HepG2 (cell line): ENCODE results near the gene ARID3C. TPM values are rescaled to one million over a fixed set of nuclear protein-coding genes. Genes with fewer than 3 reads are reported as not detected.

Experiments used
- AKAP8 ChIP-seq: sonication (generic); formaldehyde crosslinking; IDR thresholded peaks from 2 replicates; pipeline ENCODE4 v1.5.1; 2020; ENCODE audit warnings: mild to moderate bottlenecking, missing genetic modification reagents
- ARNTL ChIP-seq: sonication (generic); formaldehyde crosslinking; IDR thresholded peaks from 2 replicates; pipeline ENCODE4 v1.4.0; 2020; ENCODE audit warnings: mild to moderate bottlenecking, missing genetic modification reagents
- ATF6 ChIP-seq: sonication (generic); formaldehyde crosslinking; conservative IDR thresholded peaks from 2 replicates; pipeline ENCODE4 v1.4.0; 2020; ENCODE audit warnings: missing genetic modification reagents
- ATM ChIP-seq: fragments of 450-650 bp; IDR thresholded peaks from 2 replicates; pipeline ENCODE4 v1.7.1; 2017; ENCODE audit warnings: mild to moderate bottlenecking, borderline replicate concordance
- BRF2 ChIP-seq: sonication (generic); formaldehyde crosslinking; IDR thresholded peaks from 2 replicates; pipeline ENCODE4 v1.8.1; 2022; ENCODE audit warnings: mild to moderate bottlenecking, missing genetic modification reagents
- CBX1 ChIP-seq: IDR thresholded peaks from one replicate; pipeline ENCODE4 v1.6.1; 2016; ENCODE audit warnings: antibody characterized with exemption, low read depth
- CEBPZ ChIP-seq: IDR thresholded peaks from 2 replicates; pipeline ENCODE4 v1.6.1; 2012; ENCODE audit warnings: low read length, improper control_type of control experiment
- CENPT ChIP-seq: sonication (generic); formaldehyde crosslinking; IDR thresholded peaks from 2 replicates; pipeline ENCODE4 v1.8.0; 2022; ENCODE audit warnings: low read depth, mild to moderate bottlenecking, moderate library complexity, missing genetic modification reagents
- NFATC3 ChIP-seq: sonication (generic); formaldehyde crosslinking; IDR thresholded peaks from 2 replicates; pipeline ENCODE4 v1.5.1; 2020; ENCODE audit warnings: mild to moderate bottlenecking, missing genetic modification reagents
- NPAS2 ChIP-seq: sonication (generic); formaldehyde crosslinking; IDR thresholded peaks from 2 replicates; pipeline ENCODE4 v1.8.0; 2022; ENCODE audit warnings: mild to moderate bottlenecking, missing genetic modification reagents, borderline replicate concordance
- SPEN ChIP-seq: sonication (generic); formaldehyde crosslinking; IDR thresholded peaks from 2 replicates; pipeline ENCODE4 v1.5.1; 2020; ENCODE audit warnings: low read depth, mild to moderate bottlenecking, missing genetic modification reagents
- TRIM24 ChIP-seq: sonication (generic); formaldehyde crosslinking; IDR thresholded peaks from 2 replicates; pipeline ENCODE4 v1.8.0; 2022; ENCODE audit warnings: mild to moderate bottlenecking, missing genetic modification reagents
- ZNF160 ChIP-seq: sonication (generic); formaldehyde crosslinking; IDR thresholded peaks from 2 replicates; pipeline ENCODE4 v1.8.0; 2022; ENCODE audit warnings: mild to moderate bottlenecking, inconsistent platforms, missing genetic modification reagents
- ZNF263 ChIP-seq: sonication (generic); formaldehyde crosslinking; IDR thresholded peaks from 2 replicates; pipeline ENCODE4 v1.4.0; 2020; ENCODE audit warnings: missing genetic modification reagents
- ZNF414 ChIP-seq: sonication (generic); formaldehyde crosslinking; IDR thresholded peaks from 2 replicates; pipeline ENCODE4 v1.5.0; 2020; ENCODE audit warnings: missing genetic modification reagents
- ZNF431 ChIP-seq: sonication (generic); formaldehyde crosslinking; IDR thresholded peaks from 2 replicates; pipeline ENCODE4 v1.9.0; 2022; ENCODE audit warnings: missing genetic modification reagents, low read depth, mild to moderate bottlenecking, borderline replicate concordance
- ZNF674 ChIP-seq: sonication (generic); formaldehyde crosslinking; IDR thresholded peaks from 2 replicates; pipeline ENCODE4 v1.5.0; 2020; ENCODE audit warnings: low read depth, mild to moderate bottlenecking, missing genetic modification reagents
- ZNF792 ChIP-seq: IDR thresholded peaks from 2 replicates; pipeline ENCODE4 v1.6.1; 2016
- ZNF878 ChIP-seq: sonication (generic); formaldehyde crosslinking; IDR thresholded peaks from 2 replicates; pipeline ENCODE4 v1.8.1; 2023; ENCODE audit warnings: mild to moderate bottlenecking, missing genetic modification reagents, moderate library complexity
- ZSCAN9 ChIP-seq: IDR thresholded peaks from 2 replicates; pipeline ENCODE4 v1.6.1; 2016; ENCODE audit warnings: borderline replicate concordance
- polyA plus RNA-seq, 8 experiments: library from polyadenylated mRNA; depleted of rRNA in 3 of 8; stranded (reverse) in 7 of 8; unstranded in 1 of 8; fragments of >200 nt; fragmentation: Illumina TruSeq in 4 of 8; extraction: Trizol in 4 of 8; gene quantifications; 2 replicates each; pipeline versions ENCODE4 v1.2.1 to v1.2.3, GENCODE V29; 2011 to 2016; ENCODE audit warnings: low read depth in 4 of 8, missing spikeins in 1 of 8, mixed read lengths in 1 of 8; ENCODE audit not compliant: insufficient read depth in 1 of 8
- total RNA-seq, 5 experiments: library from RNA; depleted of rRNA; stranded (reverse); fragments of >200 nt; fragmentation: Illumina TruSeq; extraction: Trizol; gene quantifications; 2 replicates each; pipeline ENCODE4 v1.2.3, GENCODE V29; 2016; ENCODE audit warnings: low read depth in 1 of 5
- TF ChIP-seq, protein P1 (sequence below): sonication (generic); formaldehyde crosslinking; IDR thresholded peaks from 2 replicates; pipeline ENCODE4 v1.8.1; 2023; ENCODE audit warnings: mild to moderate bottlenecking, missing genetic modification reagents

ARID3C gene
- total and polyA plus RNA-seq, 2 of the 13 experiments (the other 11 are each of a cell fraction or from before 2014, with no cell fraction given), result not detected

- TF ChIP-seq, protein P1, sequence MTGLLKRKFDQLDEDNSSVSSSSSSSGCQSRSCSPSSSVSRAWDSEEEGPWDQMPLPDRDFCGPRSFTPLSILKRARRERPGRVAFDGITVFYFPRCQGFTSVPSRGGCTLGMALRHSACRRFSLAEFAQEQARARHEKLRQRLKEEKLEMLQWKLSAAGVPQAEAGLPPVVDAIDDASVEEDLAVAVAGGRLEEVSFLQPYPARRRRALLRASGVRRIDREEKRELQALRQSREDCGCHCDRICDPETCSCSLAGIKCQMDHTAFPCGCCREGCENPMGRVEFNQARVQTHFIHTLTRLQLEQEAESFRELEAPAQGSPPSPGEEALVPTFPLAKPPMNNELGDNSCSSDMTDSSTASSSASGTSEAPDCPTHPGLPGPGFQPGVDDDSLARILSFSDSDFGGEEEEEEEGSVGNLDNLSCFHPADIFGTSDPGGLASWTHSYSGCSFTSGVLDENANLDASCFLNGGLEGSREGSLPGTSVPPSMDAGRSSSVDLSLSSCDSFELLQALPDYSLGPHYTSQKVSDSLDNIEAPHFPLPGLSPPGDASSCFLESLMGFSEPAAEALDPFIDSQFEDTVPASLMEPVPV, result no peak
- TF ChIP-seq CENPT, result no peak
- no peak for TF ChIP-seq ZNF263 (CRISPR knock-in tag)
- no peak for TF ChIP-seq ZNF674 (CRISPR knock-in tag)
- TF ChIP-seq ZNF160 (CRISPR knock-in tag), result no peak
- 0 out of 2 replicates have a peak, but pooled peaks have one; percentile 23 for TF ChIP-seq ARNTL
- TF ChIP-seq ZSCAN9 (CRISPR knock-in tag), result no peak
- no peak for TF ChIP-seq BRF2 (CRISPR knock-in tag)
- peak; percentile 63 for TF ChIP-seq SPEN (CRISPR knock-in tag)
- no peak; the same call in 1 of the 2 replicates for TF ChIP-seq TRIM24 (CRISPR knock-in tag)
- TF ChIP-seq AKAP8 (CRISPR knock-in tag), result no peak
- no peak for TF ChIP-seq NFATC3 (CRISPR knock-in tag)
- TF ChIP-seq ZNF792 (CRISPR knock-in tag), result no peak
- TF ChIP-seq ATF6 (CRISPR knock-in tag), result no peak
- no peak for TF ChIP-seq CBX1
- TF ChIP-seq CEBPZ, result no peak
- TF ChIP-seq ZNF414 (CRISPR knock-in tag), result 0 out of 2 replicates have a peak, but pooled peaks have one; percentile 59
- TF ChIP-seq ATM, result no peak
- TF ChIP-seq ZNF431 (CRISPR knock-in tag), result no peak
- TF ChIP-seq NPAS2 (CRISPR knock-in tag), result no peak
- no peak for TF ChIP-seq ZNF878
Measured at GRCh38 chr9:34644766-34645314, 16.0 kb upstream of the ARID3C start (continued).
